WTC11 (cell line): ENCODE results near the gene OSBPL5. TPM values are rescaled to one million over a fixed set of nuclear protein-coding genes. Genes with fewer than 3 reads are reported as not detected.

Experiments
- ATAC-seq: fragments of 200-7000 bp; cut with Tn5 transposase; 2 replicates; pipeline ENCODE4 v1.10.0; 2021; ENCODE audit warnings: mild to moderate bottlenecking, moderate library complexity
- CTCF ChIA-PET: fragments of 300-600 bp; sonication (Branson Sonifier 250); formaldehyde crosslinking; loops from one replicate; lab custom pipeline; 2021; ENCODE audit warnings: antibody characterized with exemption; lab: Charles Lee
- POLR2A ChIA-PET: fragments of 350-600 bp; sonication (Branson Sonifier 250); formaldehyde crosslinking; loops from one replicate; lab custom pipeline; 2021; ENCODE audit warnings: antibody characterized with exemption; lab: Charles Lee
- DNase-seq: peaks from one replicate; pipeline ENCODE4 v3.0.0; 2021; ENCODE audit warnings: low spot score
- H3K27ac Mint-ChIP-seq: 2 replicates; pipeline ENCODE4 v1.8.0; 2021; ENCODE audit warnings: mixed read lengths
- H3K27me3 Mint-ChIP-seq: 2 replicates; pipeline ENCODE4 v1.8.0; 2021; ENCODE audit warnings: low read depth, mild to moderate bottlenecking, moderate library complexity, mixed read lengths
- H3K36me3 Mint-ChIP-seq: 2 replicates; pipeline ENCODE4 v1.8.0; 2021; ENCODE audit warnings: mixed read lengths
- H3K4me1 Mint-ChIP-seq: 2 replicates; pipeline ENCODE4 v1.8.0; 2022; ENCODE audit warnings: mixed read lengths
- H3K4me3 Mint-ChIP-seq: 2 replicates; pipeline ENCODE4 v1.8.0; 2021; ENCODE audit warnings: mild to moderate bottlenecking, moderate library complexity, mixed read lengths
- H3K9me3 Mint-ChIP-seq: 2 replicates; pipeline ENCODE4 v1.8.0; 2021; ENCODE audit warnings: mixed read lengths
- AR ChIP-seq: fragments of 250-450 bp; sonication (Bioruptor Pico); IDR thresholded peaks from 2 replicates; pipeline ENCODE4 v1.9.0; 2021; ENCODE audit warnings: mild to moderate bottlenecking
- CREB1 ChIP-seq: sonication (generic); formaldehyde crosslinking; IDR thresholded peaks from 2 replicates; pipeline ENCODE4 v1.8.0; 2023; ENCODE audit warnings: mild to moderate bottlenecking, missing genetic modification reagents
- ERG ChIP-seq: fragments of 250-450 bp; sonication (Bioruptor Pico); IDR thresholded peaks from 2 replicates; pipeline ENCODE4 v1.8.0; 2021; ENCODE audit warnings: mild to moderate bottlenecking
- FOXP4 ChIP-seq: sonication (generic); formaldehyde crosslinking; IDR thresholded peaks from 2 replicates; pipeline ENCODE4 v1.8.0; 2022; ENCODE audit warnings: mild to moderate bottlenecking, missing genetic modification reagents
- HMGA2 ChIP-seq: fragments of 250-450 bp; sonication (Bioruptor Pico); IDR thresholded peaks from 2 replicates; pipeline ENCODE4 v1.4.0; 2021; ENCODE audit warnings: mild to moderate bottlenecking, moderate library complexity
- IRF2 ChIP-seq: sonication (generic); formaldehyde crosslinking; IDR thresholded peaks from 2 replicates; pipeline ENCODE4 v1.8.0; 2022; ENCODE audit warnings: low read depth, missing genetic modification reagents, borderline replicate concordance
- KAT7 ChIP-seq: sonication (generic); formaldehyde crosslinking; IDR thresholded peaks from 2 replicates; pipeline ENCODE4 v1.8.1; 2023; ENCODE audit warnings: missing genetic modification reagents, mild to moderate bottlenecking, borderline replicate concordance
- MYBL2 ChIP-seq: sonication (generic); formaldehyde crosslinking; IDR thresholded peaks from 2 replicates; pipeline ENCODE4 v1.8.1; 2023; ENCODE audit warnings: mild to moderate bottlenecking, moderate library complexity, missing genetic modification reagents
- NR1H2 ChIP-seq: sonication (generic); formaldehyde crosslinking; IDR thresholded peaks from 2 replicates; pipeline ENCODE4 v1.9.0; 2021; ENCODE audit warnings: mild to moderate bottlenecking, moderate library complexity, missing genetic modification reagents
- PRDM15 ChIP-seq: sonication (generic); formaldehyde crosslinking; IDR thresholded peaks from 2 replicates; pipeline ENCODE4 v1.8.0; 2022; ENCODE audit warnings: missing genetic modification reagents
- SMAD3 ChIP-seq: sonication (generic); formaldehyde crosslinking; IDR thresholded peaks from 2 replicates; pipeline ENCODE4 v1.8.0; 2022; ENCODE audit warnings: missing genetic modification reagents, mild to moderate bottlenecking, borderline replicate concordance
- SOX15 ChIP-seq: fragments of 250-450 bp; sonication (Bioruptor Pico); IDR thresholded peaks from 2 replicates; pipeline ENCODE4 v1.9.0; 2021; ENCODE audit warnings: mild to moderate bottlenecking
- TEAD1 ChIP-seq: sonication (generic); formaldehyde crosslinking; IDR thresholded peaks from 2 replicates; pipeline ENCODE4 v1.8.0; 2022; ENCODE audit warnings: mild to moderate bottlenecking, missing genetic modification reagents
- ZBTB43 ChIP-seq: sonication (generic); formaldehyde crosslinking; IDR thresholded peaks from 2 replicates; pipeline ENCODE4 v1.8.1; 2023; ENCODE audit warnings: mild to moderate bottlenecking, missing genetic modification reagents
- ZNF219 ChIP-seq: sonication (generic); formaldehyde crosslinking; IDR thresholded peaks from 2 replicates; pipeline ENCODE4 v1.8.0; 2023; ENCODE audit warnings: missing genetic modification reagents, mild to moderate bottlenecking, borderline replicate concordance
- ZNF263 ChIP-seq: sonication (generic); formaldehyde crosslinking; IDR thresholded peaks from 2 replicates; pipeline ENCODE4 v1.8.1; 2022; ENCODE audit warnings: low read depth, mild to moderate bottlenecking, moderate library complexity, missing genetic modification reagents
- ZNF423 ChIP-seq: fragments of 250-450 bp; sonication (Bioruptor Pico); IDR thresholded peaks from 2 replicates; pipeline ENCODE4 v2.1.2; 2022; ENCODE audit warnings: mild to moderate bottlenecking, moderate library complexity
- ZNF532 ChIP-seq: fragments of 250-450 bp; sonication (Bioruptor Pico); IDR thresholded peaks from 2 replicates; pipeline ENCODE4 v1.9.0; 2021; ENCODE audit warnings: mild to moderate bottlenecking, borderline replicate concordance
- ZSCAN18 ChIP-seq: fragments of 250-450 bp; sonication (Bioruptor Pico); IDR thresholded peaks from 2 replicates; pipeline ENCODE4 v2.1.2; 2022; ENCODE audit warnings: mild to moderate bottlenecking, moderate library complexity
- total RNA-seq: library from RNA; stranded (reverse); gene quantifications from 3 replicates; pipeline ENCODE4 v1.2.3, GENCODE V29; 2021

Gene OSBPL5
- total RNA-seq, 1 experiment from 2014 or later = 17.7 TPM

- TF ChIP-seq CREB1 (CRISPR knock-in tag) = no peak
- TF ChIP-seq ZNF219 (CRISPR knock-in tag) = no peak
- TF ChIP-seq IRF2 = no peak
- TF ChIP-seq TEAD1 (CRISPR knock-in tag) = no peak
- no peak for TF ChIP-seq MYBL2 (CRISPR knock-in tag)
- no peak for TF ChIP-seq ERG
- no peak for TF ChIP-seq KAT7 (CRISPR knock-in tag)
- TF ChIP-seq ZBTB43 (CRISPR knock-in tag) = no peak
- no peak for TF ChIP-seq ZSCAN18 (CRISPR knock-in tag)
- TF ChIP-seq SOX15 (CRISPR knock-in tag) = no peak
- TF ChIP-seq PRDM15 = no peak
- no peak for TF ChIP-seq FOXP4 (CRISPR knock-in tag)
- TF ChIP-seq ZNF263 (CRISPR knock-in tag) = no peak
- no peak for TF ChIP-seq ZNF423 (CRISPR knock-in tag)
- DNase-seq (no peak), ATAC-seq (no peak)
- Mint-ChIP-seq H3K27ac (no peak overlapping the region), H3K36me3 (no peaks in the 10 kb centered on the region), H3K9me3 (no peaks in the 10 kb centered on the region), H3K4me1 (peaks cover 5% of the 10 kb centered on the region), H3K4me3 (no peak overlapping the region), H3K27me3 (peaks cover 27% of the 10 kb centered on the region)
- ChIA-PET CTCF (no interaction called here), POLR2A (no interaction called here)
Observed at GRCh38 chr11:3198815-3199214, 33.7 kb upstream of the OSBPL5 start.

- ATAC-seq (no peak), DNase-seq (no peak)
- H3K4me3 Mint-ChIP-seq = no peak overlapping the region
- no peaks in the 10 kb centered on the region for H3K36me3 Mint-ChIP-seq
- ChIA-PET POLR2A (no interaction called here), CTCF (no interaction called here)
- H3K4me1 Mint-ChIP-seq = peaks cover 12% of the 10 kb centered on the region
- no peaks in the 10 kb centered on the region for H3K9me3 Mint-ChIP-seq
- H3K27ac Mint-ChIP-seq = no peak overlapping the region
- H3K27me3 Mint-ChIP-seq = peaks cover 18% of the 10 kb centered on the region
- TF ChIP-seq CREB1 (CRISPR knock-in tag) (no peak), AR (CRISPR knock-in tag) (no peak), NR1H2 (no peak), ZNF532 (no peak), HMGA2 (CRISPR knock-in tag) (no peak), SMAD3 (CRISPR knock-in tag) (no peak)
Observed at GRCh38 chr11:3197878-3198528, 32.9 kb upstream of the OSBPL5 start.
